ENCODE results near the gene ARHGDIA. TPM values are rescaled to one million over a fixed set of nuclear protein-coding genes. Genes with fewer than 3 reads are reported as not detected.

ARHGDIA gene
- total RNA-seq, 3 donors from 2014 or later: 789 to 858 (median 821) TPM

GRCh38 chr17:81851423-81851822, 19.7 kb downstream of the ARHGDIA start:
- H3K36me3 Mint-ChIP-seq (ENCODE audit: insufficient read depth): peaks cover 21% of the 10 kb centered on the region
- ATAC-seq: no peak

GRCh38 chr17:81849457-81849856, 21.7 kb downstream of the ARHGDIA start:
- Mint-ChIP-seq H3K9me3 (no peaks in the 10 kb centered on the region), H3K4me3 (no peak overlapping the region), H3K4me1 (ENCODE audit: low read depth) (no peaks in the 10 kb centered on the region), H3K36me3 (ENCODE audit: insufficient read depth) (peaks cover 32% of the 10 kb centered on the region), H3K27me3 (ENCODE audit: low read depth) (no peaks in the 10 kb centered on the region)
- ATAC-seq (no peak), DNase-seq (no peak)

More at GRCh38 chr17:81851423-81851822, 19.7 kb downstream of the ARHGDIA start:
- H3K4me3 Mint-ChIP-seq: no peak overlapping the region
- no peaks in the 10 kb centered on the region for H3K27me3 Mint-ChIP-seq (ENCODE audit: low read depth)
- H3K4me1 Mint-ChIP-seq (ENCODE audit: low read depth): peaks cover 4% of the 10 kb centered on the region
- H3K9me3 Mint-ChIP-seq: no peaks in the 10 kb centered on the region
- no peak for DNase-seq

- no peak overlapping the region for H3K4me3 Mint-ChIP-seq
- H3K9me3 Mint-ChIP-seq: no peaks in the 10 kb centered on the region
These were observed 24.1 kb downstream of the ARHGDIA start for GRCh38 chr17:81846743-81847689.

GRCh38 chr17:81845881-81846742, 25.0 kb downstream of the ARHGDIA start:
- Mint-ChIP-seq H3K4me1 (ENCODE audit: low read depth) (no peaks in the 10 kb centered on the region), H3K27me3 (ENCODE audit: low read depth) (no peaks in the 10 kb centered on the region), H3K4me3 (no peak overlapping the region), H3K9me3 (no peaks in the 10 kb centered on the region), H3K36me3 (ENCODE audit: insufficient read depth) (peaks cover 26% of the 10 kb centered on the region)
- DNase-seq (no peak), ATAC-seq (no peak)

More at GRCh38 chr17:81846743-81847689, 24.1 kb downstream of the ARHGDIA start:
- no peak for ATAC-seq
- Mint-ChIP-seq H3K27me3 (ENCODE audit: low read depth) (no peaks in the 10 kb centered on the region), H3K36me3 (ENCODE audit: insufficient read depth) (peaks cover 34% of the 10 kb centered on the region), H3K4me1 (ENCODE audit: low read depth) (no peaks in the 10 kb centered on the region)
- no peak for DNase-seq

GRCh38 chr17:81845361-81845760, 25.8 kb downstream of the ARHGDIA start:
- H3K9me3 Mint-ChIP-seq: no peaks in the 10 kb centered on the region
- H3K36me3 Mint-ChIP-seq (ENCODE audit: insufficient read depth): peaks cover 26% of the 10 kb centered on the region
- no peaks in the 10 kb centered on the region for H3K27me3 Mint-ChIP-seq (ENCODE audit: low read depth)
- H3K4me3 Mint-ChIP-seq: no peak overlapping the region
- DNase-seq: no peak
- ATAC-seq: no peak
- no peaks in the 10 kb centered on the region for H3K4me1 Mint-ChIP-seq (ENCODE audit: low read depth)

GRCh38 chr17:81844887-81845286, 26.2 kb downstream of the ARHGDIA start:
- Mint-ChIP-seq H3K4me3 (no peak overlapping the region), H3K9me3 (no peaks in the 10 kb centered on the region), H3K4me1 (ENCODE audit: low read depth) (no peaks in the 10 kb centered on the region), H3K36me3 (ENCODE audit: insufficient read depth) (peaks cover 26% of the 10 kb centered on the region), H3K27me3 (ENCODE audit: low read depth) (no peaks in the 10 kb centered on the region)
- ATAC-seq: no peak
- DNase-seq: no peak

- DNase-seq (no peak), ATAC-seq (no peak)
- no peak overlapping the region for H3K4me3 Mint-ChIP-seq
- no peaks in the 10 kb centered on the region for H3K27me3 Mint-ChIP-seq (ENCODE audit: low read depth)
- peaks cover 26% of the 10 kb centered on the region for H3K36me3 Mint-ChIP-seq (ENCODE audit: insufficient read depth)
- H3K9me3 Mint-ChIP-seq: no peaks in the 10 kb centered on the region
- H3K4me1 Mint-ChIP-seq (ENCODE audit: low read depth): no peaks in the 10 kb centered on the region
These were observed 26.7 kb downstream of the ARHGDIA start for GRCh38 chr17:81844327-81844851.

GRCh38 chr17:81843713-81844326, 27.3 kb downstream of the ARHGDIA start:
- ATAC-seq (no peak), DNase-seq (no peak)
- no peak overlapping the region for H3K4me3 Mint-ChIP-seq
- H3K36me3 Mint-ChIP-seq (ENCODE audit: insufficient read depth): peaks cover 26% of the 10 kb centered on the region
- H3K4me1 Mint-ChIP-seq (ENCODE audit: low read depth): no peaks in the 10 kb centered on the region
- H3K9me3 Mint-ChIP-seq: no peaks in the 10 kb centered on the region
- H3K27me3 Mint-ChIP-seq (ENCODE audit: low read depth): no peaks in the 10 kb centered on the region

- H3K27me3 Mint-ChIP-seq (ENCODE audit: low read depth): no peaks in the 10 kb centered on the region
These were observed 28.2 kb downstream of the ARHGDIA start for GRCh38 chr17:81842725-81843504.

GRCh38 chr17:81842378-81842724, 28.8 kb downstream of the ARHGDIA start:
- no peak overlapping the region for H3K4me3 Mint-ChIP-seq
- H3K27me3 Mint-ChIP-seq (ENCODE audit: low read depth): no peaks in the 10 kb centered on the region
- no peaks in the 10 kb centered on the region for H3K9me3 Mint-ChIP-seq
- no peak for DNase-seq
- no peaks in the 10 kb centered on the region for H3K4me1 Mint-ChIP-seq (ENCODE audit: low read depth)
- H3K36me3 Mint-ChIP-seq (ENCODE audit: insufficient read depth): peaks cover 26% of the 10 kb centered on the region
- no peak for ATAC-seq

More at GRCh38 chr17:81842725-81843504, 28.2 kb downstream of the ARHGDIA start:
- H3K4me3 Mint-ChIP-seq: no peak overlapping the region
- peaks cover 26% of the 10 kb centered on the region for H3K36me3 Mint-ChIP-seq (ENCODE audit: insufficient read depth)
- no peak for ATAC-seq
- no peaks in the 10 kb centered on the region for H3K4me1 Mint-ChIP-seq (ENCODE audit: low read depth)
- DNase-seq: no peak
- no peaks in the 10 kb centered on the region for H3K9me3 Mint-ChIP-seq

- Mint-ChIP-seq H3K4me3 (no peak overlapping the region), H3K4me1 (ENCODE audit: low read depth) (no peaks in the 10 kb centered on the region), H3K36me3 (ENCODE audit: insufficient read depth) (peaks cover 24% of the 10 kb centered on the region), H3K27me3 (ENCODE audit: low read depth) (no peaks in the 10 kb centered on the region), H3K9me3 (no peaks in the 10 kb centered on the region)
- DNase-seq: no peak
- no peak for ATAC-seq
These were observed 29.3 kb downstream of the ARHGDIA start for GRCh38 chr17:81841866-81842265.

GRCh38 chr17:81840826-81841778, 30.0 kb downstream of the ARHGDIA start:
- DNase-seq: no peak
- H3K9me3 Mint-ChIP-seq: no peaks in the 10 kb centered on the region
- no peak for ATAC-seq
- no peaks in the 10 kb centered on the region for H3K27me3 Mint-ChIP-seq (ENCODE audit: low read depth)
- H3K36me3 Mint-ChIP-seq (ENCODE audit: insufficient read depth): peaks cover 20% of the 10 kb centered on the region
- no peak overlapping the region for H3K4me3 Mint-ChIP-seq
- H3K4me1 Mint-ChIP-seq (ENCODE audit: low read depth): no peaks in the 10 kb centered on the region

Data from activated T-cell treated with anti-CD3 and anti-CD28 coated beads, Interleukin-2, amount 50 U/mL, for 4 hours (primary cell).